Left hindlimb (tissue), 1 donor: ENCODE data around the gene PATL2.
A peak's percentile ranks its signal among the peaks of the same experiment; 100 is the strongest.
"Not testable (repeated sequence)": the region's sequence is repeated elsewhere in the genome, so short reads cannot be mapped to it uniquely, and the experiment has no call there.

ENCODE experiments used
- DNase-seq: peaks from one replicate; pipeline ENCODE4 v3.0.0-alpha.2; 2018

PATL2 gene

GRCh38 chr15:44719293-44719999, 8.3 kb upstream of the PATL2 start:
- no peak for DNase-seq

GRCh38 chr15:44718927-44719292, 7.8 kb upstream of the PATL2 start:
- DNase-seq: no peak

- no peak for DNase-seq
Measured at GRCh38 chr15:44718180-44718926, 7.2 kb upstream of the PATL2 start.

GRCh38 chr15:44716983-44717602, 6.0 kb upstream of the PATL2 start:
- DNase-seq: no peak

- DNase-seq: no peak
Measured at GRCh38 chr15:44715797-44716334, 4.7 kb upstream of the PATL2 start.

- DNase-seq: no peak
Measured at GRCh38 chr15:44715142-44715796, 4.1 kb upstream of the PATL2 start.

GRCh38 chr15:44713006-44713966, 2.2 kb upstream of the PATL2 start:
- no peak for DNase-seq

GRCh38 chr15:44712346-44713005, 1.4 kb upstream of the PATL2 start:
- DNase-seq: peak; percentile 67

GRCh38 chr15:44711743-44712345, 721 bp upstream of the PATL2 start:
- peak; percentile 74 for DNase-seq

GRCh38 chr15:44710236-44711095, 657 bp downstream of the PATL2 start:
- no peak for DNase-seq

- no peak for DNase-seq
Measured at GRCh38 chr15:44706946-44707636, 4.0 kb downstream of the PATL2 start.

GRCh38 chr15:44706401-44706800, 4.7 kb downstream of the PATL2 start:
- DNase-seq: no peak

GRCh38 chr15:44705986-44706385, 5.1 kb downstream of the PATL2 start:
- no peak for DNase-seq

- DNase-seq: not testable (repeated sequence)
Measured at GRCh38 chr15:44700676-44701075, 10.4 kb downstream of the PATL2 start.

GRCh38 chr15:44698641-44699040, 12.5 kb downstream of the PATL2 start:
- no peak for DNase-seq

- DNase-seq: no peak
Measured at GRCh38 chr15:44697014-44697413, 14.1 kb downstream of the PATL2 start.

GRCh38 chr15:44695294-44695693, 15.8 kb downstream of the PATL2 start:
- DNase-seq: no peak

GRCh38 chr15:44694416-44694815, 16.7 kb downstream of the PATL2 start:
- DNase-seq: no peak

- DNase-seq: no peak
Measured at GRCh38 chr15:44692659-44693058, 18.5 kb downstream of the PATL2 start.
